NCI-H187 (cell line): Measurements from ENCODE around the gene LPO.

ENCODE experiments used
- DNase-seq, 2 experiments: peaks; one replicate each; lab custom pipeline; 2025; lab: John Stamatoyannopoulos, UW

LPO gene

DNA sequence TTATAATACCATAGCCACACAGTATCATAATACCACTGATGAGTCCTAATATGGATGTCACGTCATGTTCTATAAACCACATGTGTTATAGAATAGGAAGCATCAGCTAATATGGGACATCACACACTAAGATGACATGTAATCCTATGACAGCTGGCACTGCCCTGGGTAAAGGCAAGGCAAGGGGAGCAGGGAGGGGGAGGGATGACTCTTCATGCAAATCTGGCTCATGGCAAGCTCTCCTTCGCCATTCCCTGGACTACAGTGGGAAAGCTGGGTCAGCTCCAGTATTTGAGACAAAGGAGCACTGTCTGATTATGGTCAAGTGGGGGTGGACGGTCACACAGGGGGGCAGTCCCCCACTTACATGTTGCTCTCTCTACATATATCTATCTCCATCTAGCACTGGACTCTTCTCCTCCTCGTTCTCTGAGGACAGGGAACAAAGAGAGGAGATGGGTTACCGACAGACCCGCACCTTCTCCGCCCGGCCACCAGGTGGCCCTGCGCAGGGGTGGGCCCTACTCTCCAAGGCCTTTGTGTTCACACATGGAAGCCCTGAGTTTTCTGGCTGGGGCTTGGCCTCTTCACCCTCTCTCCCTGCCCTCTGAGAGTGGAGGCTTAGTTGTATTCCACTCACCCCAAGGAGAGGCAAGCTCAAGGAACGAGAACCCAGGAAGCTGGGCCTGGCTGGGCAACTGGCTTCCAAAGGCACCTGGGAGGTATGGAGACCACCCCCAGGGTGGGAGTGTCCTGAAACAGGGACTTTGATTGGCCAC, 65.8 kb downstream of the LPO start:
- DNase-seq = no peak

DNA sequence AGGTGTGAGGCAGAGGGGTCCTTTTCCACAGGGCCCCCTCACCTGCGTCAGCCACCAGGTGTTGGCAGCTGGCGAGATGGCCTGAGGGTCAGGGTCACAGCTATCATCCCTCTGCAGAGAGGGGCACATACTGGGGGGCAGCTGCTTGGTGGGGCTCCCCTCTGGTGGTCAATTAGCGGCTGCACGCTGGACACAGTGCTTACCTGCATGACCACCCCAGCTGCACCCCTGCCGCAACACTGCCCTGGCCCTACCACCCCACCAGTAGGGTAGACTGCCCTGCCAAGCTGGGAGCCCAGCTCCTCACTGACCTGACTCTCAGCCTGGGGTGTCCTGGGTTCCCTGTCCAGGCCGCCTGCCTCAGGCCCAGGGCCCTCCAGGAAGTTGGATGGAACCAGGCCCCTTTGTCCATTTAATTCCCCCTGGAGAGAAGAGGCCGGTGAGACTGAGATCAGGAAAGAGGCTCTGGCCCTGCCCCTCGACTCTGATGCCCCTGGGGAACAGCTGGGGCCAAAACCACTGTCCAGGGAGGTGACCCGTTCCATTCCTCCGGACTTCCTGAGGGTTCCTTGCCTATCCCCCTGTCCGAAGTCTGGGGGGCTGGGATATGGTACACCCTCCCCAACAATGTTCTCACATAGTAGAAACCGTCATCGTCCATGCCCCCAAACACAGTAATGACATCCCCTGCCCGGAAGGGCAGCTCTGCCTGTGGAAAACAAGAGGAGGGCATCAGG, 66.5 kb downstream of the LPO start:
- DNase-seq = no peak

DNA sequence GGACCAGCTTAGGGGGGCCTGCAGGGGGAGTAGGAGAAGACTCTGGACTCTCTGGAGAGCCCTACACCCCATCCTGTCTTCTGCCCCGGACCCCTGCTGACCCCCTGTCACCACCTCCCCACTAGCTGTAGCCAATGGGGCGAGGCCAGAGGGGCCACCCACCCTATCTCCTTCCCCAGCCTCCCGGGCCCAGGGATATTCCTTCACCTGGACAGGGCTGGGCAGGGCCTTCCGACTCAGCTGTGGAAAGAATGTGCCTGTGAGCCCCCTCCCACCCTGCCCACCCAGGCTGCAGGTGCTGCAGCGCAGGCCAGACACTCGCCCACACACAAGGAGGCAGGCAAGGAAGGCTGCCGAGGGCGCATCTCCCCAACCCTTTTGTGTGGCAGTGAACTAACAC, 67.2 kb downstream of the LPO start:
- DNase-seq = no peak

DNA sequence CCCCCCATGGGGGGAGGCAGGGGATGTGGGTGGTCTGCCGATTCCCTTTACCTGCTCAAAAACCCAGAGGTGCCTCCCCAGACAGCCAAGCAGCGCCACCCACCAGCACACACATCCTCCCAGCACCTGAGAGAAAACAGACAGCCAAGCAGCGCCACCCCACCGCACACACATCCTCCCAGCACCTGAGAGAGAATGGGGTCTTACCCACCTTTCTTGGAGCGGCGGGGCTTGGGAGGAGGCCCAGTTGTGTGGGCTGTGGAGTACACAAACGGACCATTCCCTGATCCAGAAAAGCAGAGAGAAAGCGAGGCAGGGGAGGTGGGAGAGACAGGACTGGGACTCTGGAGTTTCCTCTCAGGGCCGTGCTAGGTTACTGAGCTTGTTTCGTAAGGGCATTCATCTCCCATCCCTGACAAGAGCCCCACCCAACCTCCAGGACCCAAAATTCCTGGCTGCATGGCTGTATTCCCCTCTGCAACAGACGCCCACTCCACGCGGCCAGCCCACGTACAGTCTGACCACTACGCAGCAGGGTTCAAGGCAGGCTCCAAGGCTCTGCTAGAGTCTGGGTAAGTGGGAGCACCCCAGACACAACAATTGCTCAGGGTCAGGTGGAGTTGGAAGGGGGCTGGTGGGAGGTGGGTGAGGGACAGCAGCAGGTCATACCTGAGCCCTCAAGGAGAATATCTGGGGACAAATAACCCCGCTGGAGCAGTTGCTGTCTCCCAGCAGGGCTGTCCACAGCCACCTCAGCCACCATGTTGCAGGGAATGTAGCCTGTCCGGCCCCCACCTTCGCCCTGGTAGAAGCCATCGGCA, 68.0 kb downstream of the LPO start:
- no peak for DNase-seq

GRCh38 chr17:58307468-58308172, 69.2 kb downstream of the LPO start:
- DNase-seq = no peak

GRCh38 chr17:58308173-58308984, 70.0 kb downstream of the LPO start:
- DNase-seq = no peak

DNA sequence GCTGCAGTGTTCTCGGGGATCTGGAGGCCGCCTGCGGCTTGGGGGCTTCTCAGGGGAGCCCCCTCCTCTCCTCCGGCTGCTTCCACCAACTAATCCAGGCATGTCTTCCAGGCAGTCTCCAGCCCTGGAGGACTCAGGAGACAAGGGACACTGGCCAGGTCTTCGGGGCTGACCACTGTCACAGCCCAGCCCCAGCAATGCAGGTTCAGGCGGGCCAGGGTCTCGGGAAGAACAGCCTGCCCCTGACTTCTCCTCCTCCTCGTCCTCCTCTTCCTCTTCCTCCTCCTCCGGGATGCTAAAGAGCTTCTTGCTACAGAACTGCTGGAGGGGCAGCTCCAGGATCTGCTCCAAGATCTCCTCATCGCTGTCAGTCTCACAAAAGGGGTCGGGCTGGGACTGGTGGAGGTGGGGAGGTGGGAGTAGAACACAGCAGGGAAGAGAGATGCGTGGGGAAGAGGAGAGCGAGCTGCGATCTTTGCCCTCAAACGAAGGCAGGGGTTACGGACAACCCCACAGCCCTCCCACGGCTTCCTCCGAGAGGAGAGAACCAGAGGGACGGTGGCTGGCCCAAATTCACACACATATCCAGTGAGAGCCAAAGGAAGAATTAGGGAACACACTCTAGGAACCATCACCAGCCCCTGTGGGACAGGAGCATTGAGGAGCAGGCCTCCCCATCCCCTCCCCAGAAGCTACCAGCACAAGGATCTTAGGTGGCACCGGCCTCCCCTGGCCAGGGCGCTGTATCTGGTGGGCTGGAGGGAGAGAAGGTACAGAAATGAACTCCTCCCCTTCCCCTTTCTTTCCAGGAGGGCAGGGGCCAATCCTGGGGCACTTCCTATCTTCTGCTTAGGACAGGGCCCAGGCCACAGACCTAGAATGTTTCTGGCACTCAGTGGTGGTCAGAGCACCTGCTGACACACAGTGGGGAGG, 70.9 kb downstream of the LPO start:
- DNase-seq = no peak

DNA sequence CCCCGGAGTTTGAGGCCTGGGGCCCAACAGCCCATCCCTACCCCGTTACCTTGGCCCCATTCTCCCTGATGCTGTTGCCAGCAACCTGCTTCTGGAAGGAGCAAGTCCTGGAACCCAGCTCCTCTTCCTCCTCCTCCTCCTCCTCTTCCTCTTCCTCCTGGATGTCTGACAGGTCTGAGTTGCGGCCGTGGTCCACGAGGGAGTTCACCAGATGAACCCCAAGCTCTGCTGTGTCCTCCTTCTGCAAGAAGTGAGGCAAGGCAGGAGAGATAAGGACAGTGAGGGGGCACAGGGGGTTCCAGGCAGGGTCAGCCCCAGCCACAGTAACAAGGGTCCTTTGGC, 71.5 kb downstream of the LPO start:
- no peak for DNase-seq

- no peak for DNase-seq
Observed at GRCh38 chr17:58310511-58311428, 72.4 kb downstream of the LPO start.

- DNase-seq = no peak
Observed at GRCh38 chr17:58311429-58311894, 73.1 kb downstream of the LPO start.

- no peak for DNase-seq
Observed at GRCh38 chr17:58312021-58312630, 73.7 kb downstream of the LPO start.

GRCh38 chr17:58312829-58313228, 74.4 kb downstream of the LPO start:
- no peak for DNase-seq

DNA sequence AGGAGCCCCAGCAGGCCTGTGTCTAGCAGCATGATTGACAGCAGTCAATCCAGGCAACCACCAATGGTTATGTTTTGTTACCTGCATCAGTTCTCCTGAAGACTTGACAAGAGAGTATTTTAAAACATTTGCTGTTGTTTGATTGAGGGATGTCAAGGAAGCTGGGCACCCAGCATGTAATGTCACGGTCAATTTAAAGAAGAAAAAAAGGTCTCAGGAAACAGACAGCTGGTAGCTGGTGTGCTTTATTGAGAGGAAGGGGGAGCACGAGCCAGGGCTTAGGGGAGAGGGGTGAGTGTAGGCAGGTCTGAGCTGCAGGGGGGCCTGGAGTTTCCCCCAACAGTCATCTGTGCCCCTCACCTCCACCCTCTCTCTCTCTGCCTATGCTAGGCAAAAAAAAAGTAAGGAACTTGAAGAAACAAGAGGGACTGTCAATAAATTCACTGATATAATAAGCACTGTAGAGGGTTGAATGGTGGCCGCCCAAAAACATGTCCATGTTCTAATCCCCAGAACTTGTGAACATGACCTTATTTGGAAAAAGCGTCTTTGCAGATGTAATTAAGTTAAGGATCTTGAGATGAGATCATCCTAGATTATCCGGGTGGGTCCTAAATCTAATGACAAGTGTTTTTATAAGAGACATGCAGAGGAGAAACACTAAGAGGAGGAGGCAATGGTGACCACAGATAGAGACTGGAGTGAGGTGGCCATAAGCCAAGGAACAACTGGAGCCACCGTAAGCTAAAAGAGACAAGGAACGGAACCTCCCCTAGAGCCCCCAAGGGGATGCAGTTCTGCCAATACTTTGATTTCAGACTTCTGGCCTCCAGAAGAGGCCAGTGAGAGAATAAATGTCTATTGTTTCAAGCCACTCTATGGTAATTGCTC, 75.7 kb downstream of the LPO start:
- peak in 1 of 2 experiments; percentile 24 for DNase-seq

GRCh38 chr17:58314706-58315015, 76.3 kb downstream of the LPO start:
- DNase-seq = no peak

GRCh38 chr17:58315281-58315711, 76.9 kb downstream of the LPO start:
- no peak for DNase-seq

- DNase-seq = no peak
Observed at GRCh38 chr17:58315750-58316149, 77.4 kb downstream of the LPO start.

GRCh38 chr17:58316260-58316960, 78.0 kb downstream of the LPO start:
- DNase-seq = no peak
